ENCODE results near the gene LITAFD.

LITAFD gene

GRCh38 chr16:8851761-8852403 is 30.3 kb upstream of the LITAFD start:
- H3K4me3 Mint-ChIP-seq: no peak overlapping the region
- H3K27me3 Mint-ChIP-seq: no peaks in the 10 kb centered on the region
- H3K27ac Mint-ChIP-seq: peak overlapping the region; percentile 91
- H3K9me3 Mint-ChIP-seq: no peaks in the 10 kb centered on the region
- H3K36me3 Mint-ChIP-seq (ENCODE audit: low read depth): peaks cover 100% of the 10 kb centered on the region
- no peak for DNase-seq
- H3K4me1 Mint-ChIP-seq (ENCODE audit: low read depth): peaks cover 49% of the 10 kb centered on the region

- no peak for DNase-seq
- Mint-ChIP-seq H3K27ac (peak overlapping the region; percentile 73), H3K9me3 (no peaks in the 10 kb centered on the region), H3K27me3 (no peaks in the 10 kb centered on the region), H3K36me3 (ENCODE audit: low read depth) (peaks cover 98% of the 10 kb centered on the region), H3K4me1 (ENCODE audit: low read depth) (peaks cover 51% of the 10 kb centered on the region), H3K4me3 (no peak overlapping the region)
Observed at GRCh38 chr16:8852534-8852933, 29.6 kb upstream of the LITAFD start.

DNA sequence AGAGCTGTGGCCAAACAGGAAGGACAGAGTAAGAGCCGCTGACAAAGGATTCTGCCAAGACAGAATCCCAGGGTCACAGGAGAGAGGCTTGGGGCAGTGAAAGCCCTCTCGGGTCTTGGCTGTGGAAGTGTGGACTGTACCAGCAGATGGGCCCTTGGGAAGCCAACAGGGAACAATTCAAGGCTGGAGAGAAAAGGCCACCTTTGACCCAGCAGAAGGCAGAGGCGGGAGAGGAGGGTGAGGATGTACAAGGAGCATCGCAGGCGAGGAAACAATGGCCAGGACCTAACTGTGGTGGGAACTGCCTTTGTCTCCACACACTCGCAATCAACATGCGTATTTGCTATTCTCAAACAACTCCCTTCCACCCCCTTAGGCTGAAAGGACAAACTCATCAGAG is 29.0 kb upstream of the LITAFD start:
- H3K27ac Mint-ChIP-seq: peak overlapping the region; percentile 73
- no peaks in the 10 kb centered on the region for H3K9me3 Mint-ChIP-seq
- peaks cover 54% of the 10 kb centered on the region for H3K4me1 Mint-ChIP-seq (ENCODE audit: low read depth)
- H3K27me3 Mint-ChIP-seq: no peaks in the 10 kb centered on the region
- peaks cover 98% of the 10 kb centered on the region for H3K36me3 Mint-ChIP-seq (ENCODE audit: low read depth)
- no peak for DNase-seq
- H3K4me3 Mint-ChIP-seq: no peak overlapping the region

- Mint-ChIP-seq H3K4me3 (no peak overlapping the region), H3K27ac (peak overlapping the region; percentile 66), H3K9me3 (no peaks in the 10 kb centered on the region), H3K4me1 (ENCODE audit: low read depth) (peaks cover 57% of the 10 kb centered on the region), H3K36me3 (ENCODE audit: low read depth) (peaks cover 98% of the 10 kb centered on the region), H3K27me3 (no peaks in the 10 kb centered on the region)
- no peak for DNase-seq
Observed at GRCh38 chr16:8853611-8854010, 28.5 kb upstream of the LITAFD start.

GRCh38 chr16:8854298-8854948 is 27.7 kb upstream of the LITAFD start:
- Mint-ChIP-seq H3K36me3 (ENCODE audit: low read depth) (peaks cover 98% of the 10 kb centered on the region), H3K27me3 (no peaks in the 10 kb centered on the region), H3K4me1 (ENCODE audit: low read depth) (peaks cover 54% of the 10 kb centered on the region), H3K27ac (peak overlapping the region; percentile 80), H3K9me3 (no peaks in the 10 kb centered on the region), H3K4me3 (no peak overlapping the region)
- no peak for DNase-seq

DNA sequence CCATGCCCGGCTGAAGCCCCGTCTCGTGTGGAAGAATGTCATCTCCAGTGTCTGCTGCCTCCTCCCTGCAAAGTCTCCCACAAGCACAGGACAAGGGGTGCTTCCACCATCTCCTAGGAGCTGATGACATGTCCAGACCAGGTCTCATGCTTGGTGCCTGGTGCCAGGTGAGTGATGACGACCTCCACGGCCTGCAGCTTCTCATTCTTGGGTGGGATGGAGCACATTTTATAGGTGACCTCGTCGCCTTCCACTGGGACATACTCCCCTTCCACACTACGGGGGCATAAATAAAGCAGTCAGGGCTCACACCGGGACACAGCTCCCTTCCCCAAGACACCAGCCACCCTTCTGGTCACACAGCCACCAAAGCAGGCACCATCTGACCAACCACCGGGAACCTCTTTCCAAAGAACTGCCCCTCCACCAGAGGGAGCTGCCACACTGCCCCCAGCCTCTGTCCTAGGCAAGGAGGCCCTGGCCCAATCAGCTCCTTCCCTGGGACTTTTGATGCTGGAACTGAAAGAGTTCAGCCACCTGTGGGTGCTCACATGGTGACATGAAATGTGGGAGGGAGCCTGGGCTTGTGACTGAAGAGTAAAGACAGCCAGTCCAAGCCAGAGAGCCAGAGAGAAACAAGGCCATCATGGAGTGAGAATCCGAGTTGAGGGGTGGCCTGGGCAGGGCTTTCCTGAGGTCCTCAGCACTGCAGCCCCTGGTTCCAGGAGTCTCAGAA is 26.9 kb upstream of the LITAFD start:
- Mint-ChIP-seq H3K9me3 (no peaks in the 10 kb centered on the region), H3K4me3 (no peak overlapping the region), H3K27me3 (no peaks in the 10 kb centered on the region), H3K27ac (peak overlapping the region; percentile 80), H3K36me3 (ENCODE audit: low read depth) (peaks cover 92% of the 10 kb centered on the region), H3K4me1 (ENCODE audit: low read depth) (peaks cover 47% of the 10 kb centered on the region)
- no peak for DNase-seq

- no peak for DNase-seq
- Mint-ChIP-seq H3K9me3 (no peaks in the 10 kb centered on the region), H3K4me3 (no peak overlapping the region), H3K27ac (peak overlapping the region; percentile 80), H3K36me3 (ENCODE audit: low read depth) (peaks cover 89% of the 10 kb centered on the region), H3K4me1 (ENCODE audit: low read depth) (peaks cover 40% of the 10 kb centered on the region), H3K27me3 (no peaks in the 10 kb centered on the region)
Observed at GRCh38 chr16:8855972-8856371, 26.2 kb upstream of the LITAFD start.

- Mint-ChIP-seq H3K9me3 (no peaks in the 10 kb centered on the region), H3K4me1 (ENCODE audit: low read depth) (peaks cover 35% of the 10 kb centered on the region), H3K36me3 (ENCODE audit: low read depth) (peaks cover 72% of the 10 kb centered on the region), H3K4me3 (no peak overlapping the region), H3K27ac (peak overlapping the region; percentile 59), H3K27me3 (no peaks in the 10 kb centered on the region)
- no peak for DNase-seq
Observed at GRCh38 chr16:8858994-8859912, 22.9 kb upstream of the LITAFD start.

DNA sequence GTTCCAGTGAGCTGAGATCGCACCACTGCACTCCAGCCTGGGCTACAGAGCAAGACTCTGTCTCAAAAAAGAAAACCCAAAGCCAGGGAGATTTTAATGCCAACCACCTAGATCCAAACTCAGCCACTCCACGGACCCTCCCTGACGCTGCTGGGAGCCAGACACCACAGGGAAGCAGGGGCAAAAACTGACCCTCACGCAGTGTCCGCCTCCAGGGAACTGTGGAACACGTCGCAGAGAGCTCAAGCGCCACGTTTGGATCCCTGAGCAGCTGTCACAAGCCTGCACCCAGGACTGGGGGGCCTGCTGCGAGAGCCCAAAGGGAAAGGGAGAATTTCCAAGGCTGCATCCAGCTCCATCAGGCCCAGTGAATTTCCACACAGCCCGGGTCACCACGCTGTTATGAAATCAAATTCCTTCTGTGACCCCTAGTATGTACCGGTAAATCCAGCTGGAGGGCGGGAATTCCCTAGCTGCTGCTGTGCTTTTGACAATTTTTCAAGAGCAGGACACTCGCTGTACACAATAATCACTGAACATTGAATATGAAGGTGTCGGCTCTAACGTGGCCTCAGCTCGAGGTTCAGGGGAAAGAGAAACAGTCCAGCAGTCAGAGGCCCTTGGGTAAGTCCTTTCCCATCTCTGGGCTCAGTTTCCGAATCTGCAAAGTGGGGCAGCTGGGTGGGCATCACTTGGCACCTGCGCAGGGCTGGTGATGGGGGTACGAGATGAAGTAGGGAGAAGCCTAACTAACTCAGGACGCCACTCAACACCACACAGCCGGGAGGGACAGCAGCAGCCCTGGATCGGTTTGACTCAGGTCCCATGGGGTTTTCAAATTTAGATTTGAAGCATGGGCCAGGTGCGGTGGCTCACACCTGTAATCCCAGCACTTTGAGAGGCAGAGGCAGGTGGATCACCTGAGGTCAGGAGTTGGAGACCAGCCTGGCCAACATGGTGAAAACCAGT is 22.0 kb upstream of the LITAFD start:
- H3K27ac Mint-ChIP-seq: peak overlapping the region; percentile 50
- peaks cover 35% of the 10 kb centered on the region for H3K4me1 Mint-ChIP-seq (ENCODE audit: low read depth)
- no peaks in the 10 kb centered on the region for H3K9me3 Mint-ChIP-seq
- peaks cover 64% of the 10 kb centered on the region for H3K36me3 Mint-ChIP-seq (ENCODE audit: low read depth)
- H3K27me3 Mint-ChIP-seq: no peaks in the 10 kb centered on the region
- H3K4me3 Mint-ChIP-seq: no peak overlapping the region
- no peak for DNase-seq

- Mint-ChIP-seq H3K27me3 (no peaks in the 10 kb centered on the region), H3K27ac (peak overlapping the region; percentile 71), H3K4me3 (no peak overlapping the region), H3K9me3 (no peaks in the 10 kb centered on the region), H3K36me3 (ENCODE audit: low read depth) (peaks cover 53% of the 10 kb centered on the region), H3K4me1 (ENCODE audit: low read depth) (peaks cover 38% of the 10 kb centered on the region)
- no peak for DNase-seq
Observed at GRCh38 chr16:8861563-8862308, 20.4 kb upstream of the LITAFD start.

GRCh38 chr16:8862309-8863130 is 19.6 kb upstream of the LITAFD start:
- Mint-ChIP-seq H3K4me1 (ENCODE audit: low read depth) (peaks cover 40% of the 10 kb centered on the region), H3K27me3 (no peaks in the 10 kb centered on the region), H3K27ac (peak overlapping the region; percentile 71), H3K4me3 (no peak overlapping the region), H3K9me3 (no peaks in the 10 kb centered on the region), H3K36me3 (ENCODE audit: low read depth) (peaks cover 52% of the 10 kb centered on the region)
- no peak for DNase-seq

Data from activated T-cell treated with anti-CD3 and anti-CD28 coated beads, Interleukin-2, amount 50 U/mL, for 24 hours (primary cell).